Fibroblast of mammary gland (primary cell): ENCODE measurements around the gene PRPSAP1.

Experiments
- DNase-seq: peaks from one replicate; pipeline ENCODE4 v3.0.0-alpha.2; 2010; ENCODE audit warnings: low read depth
- H3K4me3 ChIP-seq: 2 replicates; pipeline ENCODE4 v1.5.1; 2011; ENCODE audit warnings: low read depth, mild to moderate bottlenecking, low read length, moderate library complexity; ENCODE audit not compliant: control insufficient read depth
- CTCF ChIP-seq: conservative IDR thresholded peaks from 2 replicates; pipeline ENCODE4 v1.5.1; 2011; ENCODE audit warnings: low read depth, low read length, inconsistent platforms; ENCODE audit not compliant: control insufficient read depth, insufficient read depth

PRPSAP1 gene

GRCh38 chr17:76353599-76354316 is at the start of gene PRPSAP1:
TSS of gene PRPSAP1 (minus strand) at chr17:76353916. CDS start at chr17:76353703, 213 bp downstream.
- H3K4me3 ChIP-seq = peak within 1 kb of the TSS; percentile 78
- peak; percentile 87 for DNase-seq
- peak; percentile 45 for TF ChIP-seq CTCF

- no peak for TF ChIP-seq CTCF
- DNase-seq = no peak
- no peak overlapping the region for H3K4me3 ChIP-seq
These were observed 49.0 kb upstream of the PRPSAP1 start for GRCh38 chr17:76402711-76403110.

- no peak for DNase-seq
- no peak for TF ChIP-seq CTCF
- H3K4me3 ChIP-seq = no peak overlapping the region
These were observed 45.8 kb upstream of the PRPSAP1 start for GRCh38 chr17:76399175-76400172.

- no peak for TF ChIP-seq CTCF
- H3K4me3 ChIP-seq = no peak overlapping the region
- no peak for DNase-seq
These were observed 44.9 kb upstream of the PRPSAP1 start for GRCh38 chr17:76398523-76399174.

GRCh38 chr17:76397687-76398522 is 44.2 kb upstream of the PRPSAP1 start:
- H3K4me3 ChIP-seq = no peak overlapping the region
- peak; percentile 94 for TF ChIP-seq CTCF
- DNase-seq = peak; percentile 89

GRCh38 chr17:76397184-76397583 is 43.5 kb upstream of the PRPSAP1 start:
- TF ChIP-seq CTCF = no peak
- H3K4me3 ChIP-seq = no peak overlapping the region
- no peak for DNase-seq
